SK-N-SH (cell line): ENCODE measurements around the gene SNX17. TPM values are rescaled to one million over a fixed set of nuclear protein-coding genes. Genes with fewer than 3 reads are reported as not detected.

Source experiments
- EP300 ChIP-seq, 2 experiments: IDR thresholded peaks; 2 replicates each; pipeline versions ENCODE4 v1.4.0 to v1.6.1; 2012; ENCODE audit warnings: borderline replicate concordance in 1 of 2, low read depth in 1 of 2, low read length in 1 of 2
- EZH2phosphoT487 ChIP-seq: fragments of 200-600 bp; sonication (generic); IDR thresholded peaks from 2 replicates; pipeline ENCODE4 v1.6.1; 2017; ENCODE audit warnings: low read depth, mixed run types, mild to moderate bottlenecking, antibody characterized with exemption, moderate library complexity, borderline replicate concordance
- FOXM1 ChIP-seq: IDR thresholded peaks from 2 replicates; pipeline ENCODE4 v1.4.0; 2012; ENCODE audit warnings: low read depth, mild to moderate bottlenecking
- JUND ChIP-seq: IDR thresholded peaks from 2 replicates; pipeline ENCODE4 v1.4.0; 2012
- MEF2A ChIP-seq: IDR thresholded peaks from 2 replicates; pipeline ENCODE4 v1.4.0; 2012; ENCODE audit warnings: low read depth, borderline replicate concordance
- NRF1 ChIP-seq: IDR thresholded peaks from 2 replicates; pipeline ENCODE4 v1.6.1; 2012; ENCODE audit warnings: low read depth, mild to moderate bottlenecking, low read length
- POLR2AphosphoS5 ChIP-seq: IDR thresholded peaks from 2 replicates; pipeline ENCODE4 v1.6.1; 2012; ENCODE audit warnings: low read depth, low read length
- RAD21 ChIP-seq: IDR thresholded peaks from 2 replicates; pipeline ENCODE4 v1.6.1; 2012; ENCODE audit warnings: mild to moderate bottlenecking, low read length
- RCOR1 ChIP-seq: fragments of 150-350 bp; IDR thresholded peaks from 2 replicates; pipeline ENCODE4 v1.6.1; 2017; ENCODE audit warnings: antibody characterized with exemption, low read length
- RXRA ChIP-seq: IDR thresholded peaks from 2 replicates; pipeline ENCODE4 v1.4.0; 2012; ENCODE audit warnings: low read depth, mild to moderate bottlenecking, borderline replicate concordance
- SIN3A ChIP-seq: IDR thresholded peaks from 2 replicates; pipeline ENCODE4 v1.6.1; 2012; ENCODE audit warnings: low read depth, mild to moderate bottlenecking, low read length, moderate library complexity, borderline replicate concordance
- TCF12 ChIP-seq: IDR thresholded peaks from 2 replicates; pipeline ENCODE4 v1.4.0; 2012
- USF1 ChIP-seq: IDR thresholded peaks from 2 replicates; pipeline ENCODE4 v1.4.0; 2012; ENCODE audit warnings: low read depth, borderline replicate concordance
- USF2 ChIP-seq: fragments of 150-350 bp; IDR thresholded peaks from 2 replicates; pipeline ENCODE4 v1.6.1; 2017; ENCODE audit warnings: antibody characterized with exemption, low read length, low read depth, borderline replicate concordance
- polyA plus RNA-seq, 3 experiments: library from polyadenylated mRNA; depleted of rRNA; stranded (reverse); fragments of >200 nt; gene quantifications; 2 replicates each; pipeline ENCODE4 v1.2.3, GENCODE V29; 2012
- TF ChIP-seq, protein P1 (sequence below): IDR thresholded peaks from 2 replicates; pipeline ENCODE4; 2012
- TF ChIP-seq, protein P2 (sequence below): fragments of 200-600 bp; sonication (generic); IDR thresholded peaks from 2 replicates; pipeline ENCODE4 v1.6.1; 2017; ENCODE audit warnings: antibody characterized with exemption, mild to moderate bottlenecking, moderate library complexity

Gene SNX17
- polyA plus RNA-seq, 1 of the 3 experiments (the other 2 are of a cell fraction) = 145 TPM

GRCh38 chr2:27322766-27323595 is 47.4 kb upstream of the SNX17 start, which contains the start of gene MPV17 (continued):
- TF ChIP-seq SIN3A (peak; percentile 91), USF2 (peak; percentile 82), EZH2phosphoT487 (no peak), NRF1 (no peak), RCOR1 (no peak; the same call in 1 of the 2 replicates), EP300 (IDR thresholded peaks at IDR 0.05; ENCODE audit: borderline replicate concordance in 1 of 2, low read depth in 1 of 2, low read length in 1 of 2) (no peak), RAD21 (no peak), POLR2AphosphoS5 (peak; percentile 99), MEF2A (no peak), TCF12 (peak; percentile 16; the same call in 1 of the 2 replicates), RXRA (no peak), FOXM1 (no peak), JUND (peak; percentile 3), USF1 (peak; percentile 97)
- TF ChIP-seq, protein P1, sequence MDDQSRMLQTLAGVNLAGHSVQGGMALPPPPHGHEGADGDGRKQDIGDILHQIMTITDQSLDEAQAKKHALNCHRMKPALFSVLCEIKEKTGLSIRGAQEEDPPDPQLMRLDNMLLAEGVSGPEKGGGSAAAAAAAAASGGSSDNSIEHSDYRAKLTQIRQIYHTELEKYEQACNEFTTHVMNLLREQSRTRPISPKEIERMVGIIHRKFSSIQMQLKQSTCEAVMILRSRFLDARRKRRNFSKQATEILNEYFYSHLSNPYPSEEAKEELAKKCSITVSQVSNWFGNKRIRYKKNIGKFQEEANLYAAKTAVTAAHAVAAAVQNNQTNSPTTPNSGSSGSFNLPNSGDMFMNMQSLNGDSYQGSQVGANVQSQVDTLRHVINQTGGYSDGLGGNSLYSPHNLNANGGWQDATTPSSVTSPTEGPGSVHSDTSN = peak; percentile 84
- TF ChIP-seq, protein P2, sequence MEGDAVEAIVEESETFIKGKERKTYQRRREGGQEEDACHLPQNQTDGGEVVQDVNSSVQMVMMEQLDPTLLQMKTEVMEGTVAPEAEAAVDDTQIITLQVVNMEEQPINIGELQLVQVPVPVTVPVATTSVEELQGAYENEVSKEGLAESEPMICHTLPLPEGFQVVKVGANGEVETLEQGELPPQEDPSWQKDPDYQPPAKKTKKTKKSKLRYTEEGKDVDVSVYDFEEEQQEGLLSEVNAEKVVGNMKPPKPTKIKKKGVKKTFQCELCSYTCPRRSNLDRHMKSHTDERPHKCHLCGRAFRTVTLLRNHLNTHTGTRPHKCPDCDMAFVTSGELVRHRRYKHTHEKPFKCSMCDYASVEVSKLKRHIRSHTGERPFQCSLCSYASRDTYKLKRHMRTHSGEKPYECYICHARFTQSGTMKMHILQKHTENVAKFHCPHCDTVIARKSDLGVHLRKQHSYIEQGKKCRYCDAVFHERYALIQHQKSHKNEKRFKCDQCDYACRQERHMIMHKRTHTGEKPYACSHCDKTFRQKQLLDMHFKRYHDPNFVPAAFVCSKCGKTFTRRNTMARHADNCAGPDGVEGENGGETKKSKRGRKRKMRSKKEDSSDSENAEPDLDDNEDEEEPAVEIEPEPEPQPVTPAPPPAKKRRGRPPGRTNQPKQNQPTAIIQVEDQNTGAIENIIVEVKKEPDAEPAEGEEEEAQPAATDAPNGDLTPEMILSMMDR = no peak
